ENCODE results near the gene BMERB1. TPM values are rescaled to one million over a fixed set of nuclear protein-coding genes. Genes with fewer than 3 reads are reported as not detected.

BMERB1 gene
- total RNA-seq, 2 experiments from 2014 or later = 3.1 to 3.2 TPM

DNA sequence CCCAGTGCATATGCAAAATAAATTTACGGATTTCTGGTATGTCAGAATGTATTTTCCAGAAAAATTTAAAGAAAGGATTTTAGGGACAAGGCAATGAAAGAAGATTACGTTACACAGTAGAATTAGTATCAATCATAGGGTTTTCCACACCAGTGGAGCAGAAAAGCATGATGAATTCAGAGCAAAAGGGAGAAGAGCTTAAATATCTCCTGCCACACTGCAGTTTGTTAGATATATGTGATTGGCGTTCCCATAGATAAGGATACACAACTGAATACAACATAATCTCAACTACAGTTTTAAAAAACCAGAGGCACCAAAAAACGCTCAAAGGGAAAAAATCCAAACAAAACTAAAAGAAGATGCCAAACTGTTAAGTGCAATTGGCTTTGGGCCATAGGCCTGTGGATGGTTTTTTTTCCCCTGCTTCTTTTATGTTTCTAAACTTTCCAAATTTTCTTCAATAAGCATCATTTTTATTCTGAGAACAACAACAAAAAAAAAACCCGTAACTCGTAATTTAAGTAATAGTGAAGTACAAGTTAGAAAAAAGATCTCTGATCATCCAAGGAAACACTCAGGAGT, 186.3 kb downstream of the BMERB1 start:
- CTCF ChIA-PET = interaction anchor here (0.6 kb wide), 1 partner anchor 10 kb away, joined by 3 read pairs; no protein-coding TSS in a partner anchor
- no peak overlapping the region for H3K27ac Mint-ChIP-seq
- no peak for DNase-seq

GRCh38 chr16:15621456-15621855, 187.1 kb downstream of the BMERB1 start:
- Mint-ChIP-seq H3K36me3 (ENCODE audit: low read depth) (peaks cover 54% of the 10 kb centered on the region), H3K4me1 (no peaks in the 10 kb centered on the region), H3K27ac (no peak overlapping the region), H3K27me3 (no peaks in the 10 kb centered on the region), H3K4me3 (no peak overlapping the region), H3K9me3 (no peaks in the 10 kb centered on the region)
- CTCF ChIA-PET = interaction anchor here (0.6 to 1.2 kb wide), 2 partner anchors 9 to 193 kb away, joined by 3 read pairs; no protein-coding TSS in a partner anchor
- POLR2A ChIA-PET = no interaction called here
- DNase-seq = no peak

More for the DNA sequence above, 186.3 kb downstream of the BMERB1 start:
- H3K4me3 Mint-ChIP-seq = no peak overlapping the region
- no peaks in the 10 kb centered on the region for H3K27me3 Mint-ChIP-seq
- POLR2A ChIA-PET = no interaction called here
- no peaks in the 10 kb centered on the region for H3K9me3 Mint-ChIP-seq
- H3K4me1 Mint-ChIP-seq = no peaks in the 10 kb centered on the region
- peaks cover 57% of the 10 kb centered on the region for H3K36me3 Mint-ChIP-seq (ENCODE audit: low read depth)

DNA sequence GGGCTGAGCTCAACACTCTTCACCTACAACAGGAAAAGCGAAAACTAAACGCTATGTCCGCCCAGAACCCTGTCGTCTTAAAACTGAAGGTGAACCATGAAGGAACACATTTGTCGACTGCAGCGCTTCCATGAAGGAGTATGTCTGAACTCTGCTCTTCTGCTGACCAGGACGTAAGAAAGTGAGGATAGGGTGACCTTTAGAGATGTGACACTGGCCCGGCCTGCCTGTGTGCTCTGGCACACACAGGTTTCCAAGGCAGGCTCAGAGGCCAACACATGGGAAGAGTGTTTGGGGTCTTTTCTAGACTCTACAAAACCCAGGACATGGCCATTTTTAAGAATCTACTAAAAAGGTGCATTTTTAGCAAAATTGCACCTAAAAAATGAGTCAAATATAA, 187.5 kb downstream of the BMERB1 start:
- H3K27ac Mint-ChIP-seq = no peak overlapping the region
- peaks cover 50% of the 10 kb centered on the region for H3K36me3 Mint-ChIP-seq (ENCODE audit: low read depth)
- CTCF ChIA-PET = interaction anchor here (0.8 to 1.2 kb wide), 2 partner anchors 172 to 194 kb away, joined by 3 read pairs; no protein-coding TSS in a partner anchor

DNA sequence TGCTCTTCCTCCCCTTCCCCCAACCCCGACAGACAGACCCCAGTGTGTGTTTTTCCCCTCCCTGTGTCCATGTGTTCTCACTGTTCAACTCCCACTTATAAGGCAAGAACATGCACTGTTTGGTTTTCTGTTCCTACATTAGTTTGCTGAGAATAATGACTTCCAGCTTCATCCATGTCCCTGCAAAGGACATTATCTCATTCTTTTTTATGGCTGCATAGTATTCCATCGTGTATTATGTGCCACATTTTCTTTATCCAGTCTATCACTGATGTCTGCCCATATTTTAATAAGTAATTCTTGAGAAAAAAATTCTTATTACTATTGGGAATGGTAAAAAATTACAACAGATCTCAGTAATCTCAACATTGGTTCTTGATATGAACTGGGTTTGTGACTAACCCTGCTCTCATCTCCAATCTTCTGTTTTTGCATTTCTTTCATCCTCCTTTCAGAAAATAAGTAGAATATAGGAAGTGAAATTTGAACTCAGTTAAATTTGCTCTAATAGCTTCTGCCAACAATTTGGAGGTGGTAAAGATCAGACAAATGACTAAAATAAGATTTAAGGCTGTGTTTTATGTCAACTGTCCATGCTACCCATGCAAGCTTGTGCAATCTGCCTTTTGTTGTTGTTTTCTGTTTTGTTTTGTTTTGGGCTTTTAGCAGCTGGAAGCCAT, 197.5 kb downstream of the BMERB1 start:
- CTCF ChIA-PET = interaction anchor here (1.2 to 2.3 kb wide), 2 partner anchors 11 to 25 kb away, joined by 3 to 9 read pairs; partner anchors contain the start of gene MARF1
- POLR2A ChIA-PET = no interaction called here
- H3K9me3 Mint-ChIP-seq = no peaks in the 10 kb centered on the region
- H3K4me3 Mint-ChIP-seq = no peak overlapping the region
- no peak overlapping the region for H3K27ac Mint-ChIP-seq
- H3K36me3 Mint-ChIP-seq (ENCODE audit: low read depth) = peaks cover 72% of the 10 kb centered on the region
- H3K27me3 Mint-ChIP-seq = no peaks in the 10 kb centered on the region
- H3K4me1 Mint-ChIP-seq = peaks cover 34% of the 10 kb centered on the region
- DNase-seq = no peak

More for the DNA sequence above, 187.5 kb downstream of the BMERB1 start:
- Mint-ChIP-seq H3K9me3 (no peaks in the 10 kb centered on the region), H3K27me3 (no peaks in the 10 kb centered on the region), H3K4me1 (no peaks in the 10 kb centered on the region), H3K4me3 (no peak overlapping the region)
- DNase-seq = no peak
- POLR2A ChIA-PET = no interaction called here

DNA sequence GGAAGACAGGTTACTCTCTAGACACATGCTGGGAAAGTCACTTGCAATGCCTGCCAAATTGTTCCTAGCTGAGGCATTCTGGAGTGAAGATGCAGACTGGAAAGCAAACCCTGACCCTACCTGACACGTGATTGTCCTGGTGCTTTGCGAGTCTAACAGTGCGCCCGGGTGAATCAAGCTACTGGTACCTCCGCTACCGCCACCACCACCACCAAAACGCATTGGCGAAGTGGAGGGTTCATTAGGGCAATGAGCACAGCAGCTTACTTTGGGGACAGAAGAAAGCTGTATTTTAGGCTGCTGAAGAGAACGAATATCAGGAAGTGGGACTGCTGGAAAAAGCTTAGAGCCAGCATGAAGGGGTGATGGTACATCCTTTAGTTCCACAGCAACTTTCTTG, 201.5 kb downstream of the BMERB1 start:
- Mint-ChIP-seq H3K27me3 (no peaks in the 10 kb centered on the region), H3K36me3 (ENCODE audit: low read depth) (peaks cover 82% of the 10 kb centered on the region), H3K4me3 (no peak overlapping the region), H3K9me3 (no peaks in the 10 kb centered on the region), H3K27ac (peak overlapping the region; percentile 82), H3K4me1 (peaks cover 63% of the 10 kb centered on the region)
- ChIA-PET POLR2A (interaction anchor here (0.9 kb wide), 1 partner anchor 12 kb away, joined by 5 read pairs; no protein-coding TSS in a partner anchor), CTCF (interaction anchor here (0.9 to 1.7 kb wide), 3 partner anchors 11 to 23 kb away, joined by 3 to 6 read pairs (median 4); no protein-coding TSS in a partner anchor)
- no peak for DNase-seq

GRCh38 chr16:15636392-15636873, 202.0 kb downstream of the BMERB1 start:
- peak overlapping the region; percentile 25 for H3K4me3 Mint-ChIP-seq
- peaks cover 68% of the 10 kb centered on the region for H3K4me1 Mint-ChIP-seq
- peak; percentile 22 for DNase-seq
- POLR2A ChIA-PET = interaction anchor here (0.9 kb wide), 1 partner anchor 13 kb away, joined by 5 read pairs; no protein-coding TSS in a partner anchor
- H3K9me3 Mint-ChIP-seq = no peaks in the 10 kb centered on the region
- H3K27ac Mint-ChIP-seq = peak overlapping the region; percentile 82
- CTCF ChIA-PET = interaction anchor here (0.9 to 1.7 kb wide), 2 partner anchors 22 kb away, joined by 4 to 6 read pairs; no protein-coding TSS in a partner anchor
- no peaks in the 10 kb centered on the region for H3K27me3 Mint-ChIP-seq
- H3K36me3 Mint-ChIP-seq (ENCODE audit: low read depth) = peaks cover 80% of the 10 kb centered on the region

Other genes with a start within 250 kb of the BMERB1 start
- 1 to 10 TPM in 1 of 2 experiments, under 1 TPM in 1; 0.87 to 1.0 TPM for gene NPIPA5, start 56.3 kb upstream of the BMERB1 start, total RNA-seq
- not detected for gene MPV17L, start 38.8 kb upstream of the BMERB1 start, total RNA-seq
- gene MARF1, start 208.6 kb downstream of the BMERB1 start, total RNA-seq = 100 to 1,000 TPM in 1 of 2 experiments, 10 to 100 TPM in 1; 79.9 to 101 TPM
- 100 to 1,000 TPM; 144 to 147 TPM for gene NDE1, start 215.7 kb downstream of the BMERB1 start, total RNA-seq

All from activated CD4-positive, alpha-beta T cell treated with anti-CD3 and anti-CD28 coated beads, Interleukin-2, amount 10 ng/mL, durations not matched to agents 7 days and 5 days (primary cell).